ENCODE measurements around the gene OVCH1. TPM values are rescaled to one million over a fixed set of nuclear protein-coding genes. Genes with fewer than 3 reads are reported as not detected.

The OVCH1 gene
- not detected in 2 replicates for total RNA-seq

- H3K4me3 ChIP-seq (ENCODE audit: low read depth, low read length), result no peak within 1 kb of the TSS
- no peak for TF ChIP-seq CTCF (conservative IDR thresholded peaks at IDR 0.05; ENCODE audit: low read depth, low read length)
- DNase-seq (ENCODE audit: low read depth), result no peak
Observed at GRCh38 chr12:29497588-29497987, at the start of gene OVCH1. Gene OVCH1, minus strand, starts transcription at chr12:29497686. Its CDS starts 0 bp downstream, at chr12:29497686.

- no peak for DNase-seq (ENCODE audit: low read depth)
- TF ChIP-seq CTCF (conservative IDR thresholded peaks at IDR 0.05; ENCODE audit: low read depth, low read length), result no peak
- no peak overlapping the region for H3K4me3 ChIP-seq (ENCODE audit: low read depth, low read length)
Observed at GRCh38 chr12:29547151-29547632, 49.7 kb upstream of the OVCH1 start.

- H3K4me3 ChIP-seq (ENCODE audit: low read depth, low read length), result no peak overlapping the region
- no peak for DNase-seq (ENCODE audit: low read depth)
- TF ChIP-seq CTCF (conservative IDR thresholded peaks at IDR 0.05; ENCODE audit: low read depth, low read length), result no peak
Observed at GRCh38 chr12:29546000-29546399, 48.5 kb upstream of the OVCH1 start.

GRCh38 chr12:29545102-29545467 lies 47.6 kb upstream of the OVCH1 start:
- no peak for DNase-seq (ENCODE audit: low read depth)
- no peak for TF ChIP-seq CTCF (conservative IDR thresholded peaks at IDR 0.05; ENCODE audit: low read depth, low read length)
- H3K4me3 ChIP-seq (ENCODE audit: low read depth, low read length), result no peak overlapping the region

GRCh38 chr12:29544428-29545101 lies 47.1 kb upstream of the OVCH1 start:
- no peak overlapping the region for H3K4me3 ChIP-seq (ENCODE audit: low read depth, low read length)
- DNase-seq (ENCODE audit: low read depth), result no peak
- TF ChIP-seq CTCF (conservative IDR thresholded peaks at IDR 0.05; ENCODE audit: low read depth, low read length), result no peak

GRCh38 chr12:29543036-29543435 lies 45.5 kb upstream of the OVCH1 start:
- no peak for DNase-seq (ENCODE audit: low read depth)
- TF ChIP-seq CTCF (conservative IDR thresholded peaks at IDR 0.05; ENCODE audit: low read depth, low read length), result no peak
- no peak overlapping the region for H3K4me3 ChIP-seq (ENCODE audit: low read depth, low read length)

GRCh38 chr12:29537298-29537697 lies 39.8 kb upstream of the OVCH1 start:
- no peak overlapping the region for H3K4me3 ChIP-seq (ENCODE audit: low read depth, low read length)
- no peak for DNase-seq (ENCODE audit: low read depth)
- TF ChIP-seq CTCF (conservative IDR thresholded peaks at IDR 0.05; ENCODE audit: low read depth, low read length), result no peak

Data from epithelial cell of proximal tubule (primary cell).